Activated CD4-positive, alpha-beta T cell treated with anti-CD3 and anti-CD28 coated beads, Interleukin-2, Interleukin-6, amounts not matched to agents 100 ng/mL and 50 ng/mL, durations not matched to agents 16 hours and 8 hours (primary cell): ENCODE measurements around the gene ECSCR.
"Not testable (repeated sequence)": the region's sequence is repeated elsewhere in the genome, so short reads cannot be mapped to it uniquely, and the experiment has no call there.

Source experiments
- DNase-seq: peaks from one replicate; pipeline ENCODE4 v3.0.0-alpha.2; 2020

ECSCR gene

GRCh38 chr5:139410121-139410992, 52.2 kb downstream of the ECSCR start:
- no peak for DNase-seq

GRCh38 chr5:139409116-139409515, 53.4 kb downstream of the ECSCR start:
- not testable (repeated sequence) for DNase-seq

- no peak for DNase-seq
These were observed 54.4 kb downstream of the ECSCR start for GRCh38 chr5:139408191-139408590.

GRCh38 chr5:139407517-139407916, 55.0 kb downstream of the ECSCR start:
- no peak for DNase-seq

- no peak for DNase-seq
These were observed 55.6 kb downstream of the ECSCR start for GRCh38 chr5:139406963-139407362.

- DNase-seq = no peak
These were observed 58.1 kb downstream of the ECSCR start for GRCh38 chr5:139404484-139404840.

- peak; percentile 99 for DNase-seq
These were observed 58.6 kb downstream of the ECSCR start, which contains the start of gene SPATA24 for GRCh38 chr5:139403787-139404483. SPATA24 (minus strand) TSS chr5:139404089; CDS start chr5:139404060, 29 bp downstream.

- no peak for DNase-seq
These were observed 59.1 kb downstream of the ECSCR start for GRCh38 chr5:139403418-139403786.

GRCh38 chr5:139402561-139403158, 59.9 kb downstream of the ECSCR start:
- peak; percentile 39 for DNase-seq

GRCh38 chr5:139401546-139401945, 61.0 kb downstream of the ECSCR start:
- DNase-seq = no peak

- peak; percentile 36 for DNase-seq
These were observed 62.9 kb downstream of the ECSCR start for GRCh38 chr5:139399501-139400121.
